GM23338 (cell line): ENCODE data around the gene FRY.

Experiments used
- CREB1 ChIP-seq: fragments of 250-450 bp; sonication (Bioruptor Pico); IDR thresholded peaks from 2 replicates; pipeline ENCODE4 v1.5.0; 2020; ENCODE audit warnings: low read depth, mild to moderate bottlenecking, moderate library complexity
- EZH2 ChIP-seq: fragments of 200-600 bp; sonication (generic); IDR thresholded peaks from one replicate; pipeline ENCODE4 v1.8.0; 2017; ENCODE audit warnings: antibody characterized with exemption, mild to moderate bottlenecking, low read depth; ENCODE audit not compliant: unreplicated experiment
- EZH2phosphoT487 ChIP-seq: fragments of 200-600 bp; sonication (generic); IDR thresholded peaks from one replicate; pipeline ENCODE4 v1.8.1; 2018; ENCODE audit warnings: antibody characterized with exemption; ENCODE audit not compliant: unreplicated experiment
- JUNB ChIP-seq: IDR thresholded peaks from one replicate; pipeline ENCODE4 v1.6.1; 2016; ENCODE audit warnings: antibody characterized with exemption; ENCODE audit not compliant: unreplicated experiment
- NANOG ChIP-seq: IDR thresholded peaks from 2 replicates; pipeline ENCODE4 v1.6.1; 2016; ENCODE audit warnings: antibody characterized with exemption, borderline replicate concordance
- POLR2AphosphoS5 ChIP-seq: IDR thresholded peaks from 2 replicates; pipeline ENCODE4 v1.6.1; 2016; ENCODE audit warnings: antibody characterized with exemption, low read depth
- STAT1 ChIP-seq: IDR thresholded peaks from one replicate; pipeline ENCODE4 v1.6.1; 2016; ENCODE audit warnings: antibody characterized with exemption; ENCODE audit not compliant: unreplicated experiment
- TF ChIP-seq, protein P1 (sequence below), 2 experiments: fragments of 200-600 bp in 1 of 2; sonication (generic) in 1 of 2; conservative IDR thresholded peaks; 2 replicates each; pipeline versions ENCODE4 v1.5.1 to v1.6.1; 2016 to 2017; ENCODE audit warnings: antibody characterized with exemption in 2 of 2, low read depth in 2 of 2, mild to moderate bottlenecking in 2 of 2, moderate library complexity in 1 of 2
- TF ChIP-seq, protein P2 (sequence below): IDR thresholded peaks from one replicate; pipeline ENCODE4 v1.6.1; 2018; ENCODE audit warnings: antibody characterized with exemption; ENCODE audit not compliant: unreplicated experiment
- TF ChIP-seq, protein P3 (sequence below): IDR thresholded peaks from 2 replicates; pipeline ENCODE4 v1.6.1; 2016; ENCODE audit warnings: antibody characterized with exemption

DNA sequence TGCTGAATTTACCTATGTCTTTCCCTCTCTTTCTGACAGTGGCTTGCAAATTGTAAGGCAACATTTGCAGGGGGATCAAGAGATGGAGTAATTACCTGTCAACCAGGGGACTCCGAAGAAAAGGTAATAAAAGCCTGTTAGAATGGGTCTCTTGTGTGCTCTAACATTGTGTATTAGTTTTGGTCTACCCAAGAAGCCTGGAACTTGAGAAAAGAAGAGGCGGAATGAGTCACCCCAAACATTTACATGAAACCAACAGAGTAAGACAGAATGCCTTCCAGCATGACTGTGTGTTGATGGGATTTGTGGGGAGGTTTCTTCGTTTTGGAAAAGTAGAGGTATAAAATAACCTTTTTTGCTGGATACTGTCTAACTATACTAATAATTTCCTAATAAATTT, 246.9 kb downstream of the FRY start:
- TF ChIP-seq CREB1 (CRISPR knock-in tag) (no peak), EZH2 (no peak), EZH2phosphoT487 (no peak), JUNB (no peak), STAT1 (no peak), POLR2AphosphoS5 (no peak), NANOG (no peak)
- TF ChIP-seq, protein P1, sequence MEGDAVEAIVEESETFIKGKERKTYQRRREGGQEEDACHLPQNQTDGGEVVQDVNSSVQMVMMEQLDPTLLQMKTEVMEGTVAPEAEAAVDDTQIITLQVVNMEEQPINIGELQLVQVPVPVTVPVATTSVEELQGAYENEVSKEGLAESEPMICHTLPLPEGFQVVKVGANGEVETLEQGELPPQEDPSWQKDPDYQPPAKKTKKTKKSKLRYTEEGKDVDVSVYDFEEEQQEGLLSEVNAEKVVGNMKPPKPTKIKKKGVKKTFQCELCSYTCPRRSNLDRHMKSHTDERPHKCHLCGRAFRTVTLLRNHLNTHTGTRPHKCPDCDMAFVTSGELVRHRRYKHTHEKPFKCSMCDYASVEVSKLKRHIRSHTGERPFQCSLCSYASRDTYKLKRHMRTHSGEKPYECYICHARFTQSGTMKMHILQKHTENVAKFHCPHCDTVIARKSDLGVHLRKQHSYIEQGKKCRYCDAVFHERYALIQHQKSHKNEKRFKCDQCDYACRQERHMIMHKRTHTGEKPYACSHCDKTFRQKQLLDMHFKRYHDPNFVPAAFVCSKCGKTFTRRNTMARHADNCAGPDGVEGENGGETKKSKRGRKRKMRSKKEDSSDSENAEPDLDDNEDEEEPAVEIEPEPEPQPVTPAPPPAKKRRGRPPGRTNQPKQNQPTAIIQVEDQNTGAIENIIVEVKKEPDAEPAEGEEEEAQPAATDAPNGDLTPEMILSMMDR (conservative IDR thresholded peaks at IDR 0.05; ENCODE audit: low read depth in 2 of 2), result no peak
- TF ChIP-seq, protein P2, sequence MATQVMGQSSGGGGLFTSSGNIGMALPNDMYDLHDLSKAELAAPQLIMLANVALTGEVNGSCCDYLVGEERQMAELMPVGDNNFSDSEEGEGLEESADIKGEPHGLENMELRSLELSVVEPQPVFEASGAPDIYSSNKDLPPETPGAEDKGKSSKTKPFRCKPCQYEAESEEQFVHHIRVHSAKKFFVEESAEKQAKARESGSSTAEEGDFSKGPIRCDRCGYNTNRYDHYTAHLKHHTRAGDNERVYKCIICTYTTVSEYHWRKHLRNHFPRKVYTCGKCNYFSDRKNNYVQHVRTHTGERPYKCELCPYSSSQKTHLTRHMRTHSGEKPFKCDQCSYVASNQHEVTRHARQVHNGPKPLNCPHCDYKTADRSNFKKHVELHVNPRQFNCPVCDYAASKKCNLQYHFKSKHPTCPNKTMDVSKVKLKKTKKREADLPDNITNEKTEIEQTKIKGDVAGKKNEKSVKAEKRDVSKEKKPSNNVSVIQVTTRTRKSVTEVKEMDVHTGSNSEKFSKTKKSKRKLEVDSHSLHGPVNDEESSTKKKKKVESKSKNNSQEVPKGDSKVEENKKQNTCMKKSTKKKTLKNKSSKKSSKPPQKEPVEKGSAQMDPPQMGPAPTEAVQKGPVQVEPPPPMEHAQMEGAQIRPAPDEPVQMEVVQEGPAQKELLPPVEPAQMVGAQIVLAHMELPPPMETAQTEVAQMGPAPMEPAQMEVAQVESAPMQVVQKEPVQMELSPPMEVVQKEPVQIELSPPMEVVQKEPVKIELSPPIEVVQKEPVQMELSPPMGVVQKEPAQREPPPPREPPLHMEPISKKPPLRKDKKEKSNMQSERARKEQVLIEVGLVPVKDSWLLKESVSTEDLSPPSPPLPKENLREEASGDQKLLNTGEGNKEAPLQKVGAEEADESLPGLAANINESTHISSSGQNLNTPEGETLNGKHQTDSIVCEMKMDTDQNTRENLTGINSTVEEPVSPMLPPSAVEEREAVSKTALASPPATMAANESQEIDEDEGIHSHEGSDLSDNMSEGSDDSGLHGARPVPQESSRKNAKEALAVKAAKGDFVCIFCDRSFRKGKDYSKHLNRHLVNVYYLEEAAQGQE, result no peak
- TF ChIP-seq, protein P3, sequence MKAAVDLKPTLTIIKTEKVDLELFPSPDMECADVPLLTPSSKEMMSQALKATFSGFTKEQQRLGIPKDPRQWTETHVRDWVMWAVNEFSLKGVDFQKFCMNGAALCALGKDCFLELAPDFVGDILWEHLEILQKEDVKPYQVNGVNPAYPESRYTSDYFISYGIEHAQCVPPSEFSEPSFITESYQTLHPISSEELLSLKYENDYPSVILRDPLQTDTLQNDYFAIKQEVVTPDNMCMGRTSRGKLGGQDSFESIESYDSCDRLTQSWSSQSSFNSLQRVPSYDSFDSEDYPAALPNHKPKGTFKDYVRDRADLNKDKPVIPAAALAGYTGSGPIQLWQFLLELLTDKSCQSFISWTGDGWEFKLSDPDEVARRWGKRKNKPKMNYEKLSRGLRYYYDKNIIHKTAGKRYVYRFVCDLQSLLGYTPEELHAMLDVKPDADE, result no peak
